ENCODE results near the gene RAB1A. TPM values are rescaled to one million over a fixed set of nuclear protein-coding genes. Genes with fewer than 3 reads are reported as not detected.

The RAB1A gene
- total and polyA plus RNA-seq, 9 of the 15 experiments (the other 6 are each of a cell fraction or from before 2014, with no cell fraction given) = 43.8 to 163 (median 67.7) TPM

DNA sequence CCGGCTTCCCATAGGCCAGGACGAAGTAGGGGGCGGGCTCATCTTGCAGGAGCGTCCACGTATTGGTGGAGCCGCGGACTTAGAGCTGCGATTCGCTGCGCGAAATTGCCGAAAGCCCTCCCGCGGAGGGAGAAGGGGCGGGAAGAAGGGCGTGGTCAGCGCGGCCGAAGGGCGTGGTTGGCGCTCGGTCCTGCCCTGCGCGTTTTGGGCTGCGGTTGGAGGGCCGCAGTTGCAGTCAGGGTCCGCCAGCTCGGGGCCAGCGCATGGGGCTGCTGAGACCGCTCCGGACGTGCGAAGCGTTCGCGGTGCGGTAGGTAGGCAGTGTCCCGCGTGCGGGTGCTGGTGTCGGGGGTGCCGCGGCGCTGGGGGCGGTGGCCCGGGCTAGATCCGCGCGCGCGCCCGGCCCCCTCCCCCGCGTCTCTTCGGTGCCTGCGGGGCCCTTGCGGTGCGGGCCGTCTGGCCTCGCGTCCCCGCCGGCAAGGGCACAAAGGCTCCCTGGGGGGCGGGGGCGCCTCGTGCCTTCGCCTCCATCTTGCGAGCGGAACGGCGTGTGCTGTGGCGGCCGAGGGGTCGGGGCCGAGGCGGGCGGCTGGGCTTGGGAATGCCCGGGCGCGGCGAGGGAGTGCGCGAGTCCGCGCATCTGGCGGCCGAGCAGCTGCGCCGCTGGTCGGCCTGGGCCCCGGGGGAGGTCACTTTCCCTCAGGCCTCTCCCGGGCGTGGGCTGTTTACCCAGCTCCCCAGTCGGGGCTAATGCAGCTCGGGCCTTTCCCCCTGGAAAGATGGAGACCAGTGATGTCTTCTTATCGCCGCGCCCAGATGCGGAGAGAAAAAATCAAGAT lies 73.5 kb downstream of the RAB1A start, which contains the start of gene CEP68 (continued):
- TF ChIP-seq, protein P1, sequence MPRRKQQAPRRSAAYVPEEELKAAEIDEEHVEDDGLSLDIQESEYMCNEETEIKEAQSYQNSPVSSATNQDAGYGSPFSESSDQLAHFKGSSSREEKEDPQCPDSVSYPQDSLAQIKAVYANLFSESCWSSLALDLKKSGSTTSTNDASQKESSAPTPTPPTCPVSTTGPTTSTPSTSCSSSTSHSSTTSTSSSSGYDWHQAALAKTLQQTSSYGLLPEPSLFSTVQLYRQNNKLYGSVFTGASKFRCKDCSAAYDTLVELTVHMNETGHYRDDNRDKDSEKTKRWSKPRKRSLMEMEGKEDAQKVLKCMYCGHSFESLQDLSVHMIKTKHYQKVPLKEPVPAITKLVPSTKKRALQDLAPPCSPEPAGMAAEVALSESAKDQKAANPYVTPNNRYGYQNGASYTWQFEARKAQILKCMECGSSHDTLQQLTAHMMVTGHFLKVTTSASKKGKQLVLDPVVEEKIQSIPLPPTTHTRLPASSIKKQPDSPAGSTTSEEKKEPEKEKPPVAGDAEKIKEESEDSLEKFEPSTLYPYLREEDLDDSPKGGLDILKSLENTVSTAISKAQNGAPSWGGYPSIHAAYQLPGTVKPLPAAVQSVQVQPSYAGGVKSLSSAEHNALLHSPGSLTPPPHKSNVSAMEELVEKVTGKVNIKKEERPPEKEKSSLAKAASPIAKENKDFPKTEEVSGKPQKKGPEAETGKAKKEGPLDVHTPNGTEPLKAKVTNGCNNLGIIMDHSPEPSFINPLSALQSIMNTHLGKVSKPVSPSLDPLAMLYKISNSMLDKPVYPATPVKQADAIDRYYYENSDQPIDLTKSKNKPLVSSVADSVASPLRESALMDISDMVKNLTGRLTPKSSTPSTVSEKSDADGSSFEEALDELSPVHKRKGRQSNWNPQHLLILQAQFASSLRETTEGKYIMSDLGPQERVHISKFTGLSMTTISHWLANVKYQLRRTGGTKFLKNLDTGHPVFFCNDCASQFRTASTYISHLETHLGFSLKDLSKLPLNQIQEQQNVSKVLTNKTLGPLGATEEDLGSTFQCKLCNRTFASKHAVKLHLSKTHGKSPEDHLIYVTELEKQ (CRISPR knock-in tag; IDR thresholded peaks at IDR 0.05) = no peak
- TF ChIP-seq TEAD1 (CRISPR knock-in tag; IDR thresholded peaks at IDR 0.05) (peak in 1 of 2 experiments; percentile 77; a peak in 2 of 4 replicates), ZNF408 (CRISPR knock-in tag; IDR thresholded peaks at IDR 0.05; ENCODE audit: low read depth) (peak; percentile 57; the same call in 1 of the 2 replicates), SPI1 (IDR thresholded peaks at IDR 0.05; ENCODE audit: borderline replicate concordance, low read depth, low read length) (no peak), ZSCAN32 (CRISPR knock-in tag; IDR thresholded peaks at IDR 0.05) (0 out of 2 replicates have a peak, but pooled peaks have one; percentile 31), ZNF347 (CRISPR knock-in tag; IDR thresholded peaks at IDR 0.05; ENCODE audit: low read depth) (no peak), KLF10 (CRISPR knock-in tag; IDR thresholded peaks at IDR 0.05) (no peak), CTBP1 (IDR thresholded peaks at IDR 0.05; ENCODE audit: borderline replicate concordance) (peak; percentile 89), HEY1 (CRISPR knock-in tag; IDR thresholded peaks at IDR 0.05; ENCODE audit: borderline replicate concordance) (no peak), TRIM28 (IDR thresholded peaks at IDR 0.05) (no peak), ZNF707 (CRISPR knock-in tag; conservative IDR thresholded peaks at IDR 0.05) (no peak), ZNF41 (CRISPR knock-in tag; conservative IDR thresholded peaks at IDR 0.05) (no peak), ZNF23 (CRISPR knock-in tag; IDR thresholded peaks at IDR 0.05) (no peak), ARHGAP35 (IDR thresholded peaks at IDR 0.05; ENCODE audit: partially characterized antibody) (no peak), ZNF436 (CRISPR knock-in tag; IDR thresholded peaks at IDR 0.05) (no peak), C11orf30 (IDR thresholded peaks at IDR 0.05; ENCODE audit: low read depth) (no peak), PCBP1 (IDR thresholded peaks at IDR 0.05; ENCODE audit: low read depth, low read length, poor library complexity, severe bottlenecking) (no peak), RBM39 (optimal IDR thresholded peaks at IDR 0.05; ENCODE audit: low read depth, low read length) (no peak), KDM4B (IDR thresholded peaks at IDR 0.05; ENCODE audit: borderline replicate concordance in 2 of 2, low read depth in 1 of 2) (no peak), ETV1 (tag; conservative IDR thresholded peaks at IDR 0.05; ENCODE audit: low read depth) (no peak), ZNF140 (CRISPR knock-in tag; IDR thresholded peaks at IDR 0.05) (no peak)
- TF ChIP-seq, protein P2, sequence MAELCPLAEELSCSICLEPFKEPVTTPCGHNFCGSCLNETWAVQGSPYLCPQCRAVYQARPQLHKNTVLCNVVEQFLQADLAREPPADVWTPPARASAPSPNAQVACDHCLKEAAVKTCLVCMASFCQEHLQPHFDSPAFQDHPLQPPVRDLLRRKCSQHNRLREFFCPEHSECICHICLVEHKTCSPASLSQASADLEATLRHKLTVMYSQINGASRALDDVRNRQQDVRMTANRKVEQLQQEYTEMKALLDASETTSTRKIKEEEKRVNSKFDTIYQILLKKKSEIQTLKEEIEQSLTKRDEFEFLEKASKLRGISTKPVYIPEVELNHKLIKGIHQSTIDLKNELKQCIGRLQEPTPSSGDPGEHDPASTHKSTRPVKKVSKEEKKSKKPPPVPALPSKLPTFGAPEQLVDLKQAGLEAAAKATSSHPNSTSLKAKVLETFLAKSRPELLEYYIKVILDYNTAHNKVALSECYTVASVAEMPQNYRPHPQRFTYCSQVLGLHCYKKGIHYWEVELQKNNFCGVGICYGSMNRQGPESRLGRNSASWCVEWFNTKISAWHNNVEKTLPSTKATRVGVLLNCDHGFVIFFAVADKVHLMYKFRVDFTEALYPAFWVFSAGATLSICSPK (IDR thresholded peaks at IDR 0.05; ENCODE audit: borderline replicate concordance) = no peak

Data from K562 (cell line).